HG02610 (cell line): ENCODE results near the gene CIDEA.
"Not testable (repeated sequence)": the region's sequence is repeated elsewhere in the genome, so short reads cannot be mapped to it uniquely, and the experiment has no call there.

ENCODE experiments used
- ATAC-seq: cut with Tn5 transposase; IDR thresholded peaks from one replicate; pipeline ENCODE4 v1.9.1; 2021; ENCODE audit warnings: mild to moderate bottlenecking, moderate library complexity; ENCODE audit not compliant: unreplicated experiment

CIDEA gene

GRCh38 chr18:12238826-12239225, 15.3 kb upstream of the CIDEA start:
- ATAC-seq, result no peak

- no peak for ATAC-seq
Observed at GRCh38 chr18:12239431-12239830, 14.7 kb upstream of the CIDEA start.

- ATAC-seq, result no peak
Observed at GRCh38 chr18:12242658-12243260, 11.4 kb upstream of the CIDEA start.

- not testable (repeated sequence) for ATAC-seq
Observed at GRCh38 chr18:12243272-12243671, 10.9 kb upstream of the CIDEA start.

GRCh38 chr18:12245793-12246135, 8.4 kb upstream of the CIDEA start:
- ATAC-seq, result no peak

GRCh38 chr18:12246849-12247808, 7.0 kb upstream of the CIDEA start:
- no peak for ATAC-seq

- ATAC-seq, result no peak
Observed at GRCh38 chr18:12247946-12248345, 6.2 kb upstream of the CIDEA start.

GRCh38 chr18:12248926-12249720, 5.0 kb upstream of the CIDEA start:
- no peak for ATAC-seq

GRCh38 chr18:12251311-12251710, 2.9 kb upstream of the CIDEA start:
- ATAC-seq, result no peak

GRCh38 chr18:12252061-12252460, 2.1 kb upstream of the CIDEA start:
- no peak for ATAC-seq

- ATAC-seq, result no peak
Observed at GRCh38 chr18:12253027-12253426, 1.1 kb upstream of the CIDEA start.

GRCh38 chr18:12253663-12254135, 462 bp upstream of the CIDEA start:
- no peak for ATAC-seq

- ATAC-seq, result no peak
Observed at GRCh38 chr18:12254820-12255511, 805 bp downstream of the CIDEA start.

GRCh38 chr18:12255626-12256026, 1.5 kb downstream of the CIDEA start:
- no peak for ATAC-seq

- no peak for ATAC-seq
Observed at GRCh38 chr18:12256951-12257350, 2.8 kb downstream of the CIDEA start.

- no peak for ATAC-seq
Observed at GRCh38 chr18:12257996-12258718, 4.0 kb downstream of the CIDEA start.

- no peak for ATAC-seq
Observed at GRCh38 chr18:12258719-12259705, 4.9 kb downstream of the CIDEA start.

- no peak for ATAC-seq
Observed at GRCh38 chr18:12262748-12263147, 8.6 kb downstream of the CIDEA start.

- no peak for ATAC-seq
Observed at GRCh38 chr18:12264864-12265263, 10.7 kb downstream of the CIDEA start.
